OCI-M2 (cell line): ENCODE results near the gene ABCC4.

Experiments
- DNase-seq: peaks from one replicate; lab custom pipeline; 2025; ENCODE audit not compliant: unreplicated experiment; lab: John Stamatoyannopoulos, UW

The ABCC4 gene

DNA sequence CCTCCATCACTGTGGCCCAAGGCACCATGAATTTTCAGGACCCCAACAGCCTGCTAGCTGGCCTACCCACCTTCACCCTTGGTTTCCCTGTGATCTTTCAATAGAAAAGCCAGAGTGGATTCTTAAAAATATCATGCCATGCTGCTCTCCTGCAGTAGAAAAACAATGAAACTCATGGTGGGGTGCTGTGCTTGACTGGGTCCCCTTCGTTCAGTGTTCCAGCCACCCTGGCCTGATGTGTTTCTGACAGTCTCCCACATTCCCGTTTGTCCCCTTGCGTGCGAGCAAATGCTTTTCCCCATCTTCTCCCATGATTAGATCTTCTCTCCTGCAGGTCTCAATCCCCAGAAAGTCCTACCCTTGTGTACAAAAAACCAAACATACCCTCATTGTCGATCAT lies 43.2 kb downstream of the ABCC4 start:
- DNase-seq: no peak

DNA sequence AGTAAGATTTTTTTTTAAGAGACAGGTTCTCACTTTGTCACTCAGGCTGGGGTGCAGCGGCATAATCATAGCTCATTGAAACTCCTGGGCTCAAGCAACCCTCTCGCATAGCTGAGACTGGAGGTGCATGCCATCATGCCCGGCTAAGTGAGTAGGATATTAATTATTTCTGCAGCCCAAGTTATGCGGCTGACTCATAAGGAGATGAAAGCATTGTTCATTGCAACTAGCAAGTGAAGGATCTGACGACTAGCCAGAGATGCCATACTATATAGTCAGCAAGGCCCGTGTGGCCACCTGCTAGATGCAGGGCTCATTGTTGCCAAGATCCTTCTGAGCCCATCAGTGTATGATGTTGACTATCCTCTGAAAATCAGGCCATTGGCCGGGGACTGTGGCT lies 45.2 kb downstream of the ABCC4 start:
- DNase-seq: no peak

GRCh38 chr13:95255072-95255732 lies 46.0 kb downstream of the ABCC4 start:
- DNase-seq: no peak

DNA sequence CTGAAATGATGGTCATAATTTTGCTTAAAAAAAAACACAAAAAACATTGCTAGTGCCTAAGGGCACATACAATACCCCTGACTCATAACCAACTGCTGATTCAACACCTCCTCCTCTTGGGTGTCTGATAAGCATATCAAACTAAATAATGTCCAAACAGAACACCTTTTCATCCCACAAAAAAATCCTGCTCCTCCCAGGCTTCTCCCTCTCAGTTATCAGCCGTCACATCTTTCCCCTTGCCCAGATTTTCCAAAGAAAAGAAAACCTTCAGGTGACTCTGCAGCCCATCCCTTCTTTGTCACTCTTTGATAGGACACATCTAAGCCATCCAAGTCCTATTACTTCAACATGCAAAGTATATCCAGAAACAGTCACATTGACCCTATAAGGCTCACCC lies 46.9 kb downstream of the ABCC4 start:
- no peak for DNase-seq

DNA sequence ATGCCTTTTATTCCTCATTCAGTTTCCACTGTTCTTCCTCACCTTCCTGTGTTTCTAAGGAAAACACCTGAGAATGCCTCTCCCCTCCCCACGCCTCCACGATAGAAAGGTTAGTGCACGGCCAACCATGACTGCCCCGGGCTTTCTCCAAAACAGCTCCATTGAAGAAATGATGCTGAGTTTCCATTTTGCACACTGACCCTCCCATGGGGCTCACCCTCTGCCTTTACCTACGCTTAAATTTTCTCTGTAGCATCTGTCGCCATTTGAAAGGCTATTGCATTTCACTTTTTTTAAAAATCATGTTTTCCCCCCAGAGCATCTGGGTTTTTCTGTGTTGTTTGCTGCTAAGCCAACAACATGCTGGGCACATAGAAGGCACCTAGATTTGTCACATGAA lies 48.2 kb downstream of the ABCC4 start:
- DNase-seq: no peak

GRCh38 chr13:95251641-95252040 lies 49.6 kb downstream of the ABCC4 start:
- DNase-seq: no peak

GRCh38 chr13:95250961-95251360 lies 50.3 kb downstream of the ABCC4 start:
- no peak for DNase-seq

GRCh38 chr13:95248953-95249352 lies 52.3 kb downstream of the ABCC4 start:
- no peak for DNase-seq

- DNase-seq: peak; percentile 39
Measured at GRCh38 chr13:95247852-95248251, 53.4 kb downstream of the ABCC4 start.

GRCh38 chr13:95247171-95247570 lies 54.1 kb downstream of the ABCC4 start:
- DNase-seq: no peak

- no peak for DNase-seq
Measured at GRCh38 chr13:95246292-95247082, 54.8 kb downstream of the ABCC4 start.

GRCh38 chr13:95245071-95245470 lies 56.2 kb downstream of the ABCC4 start:
- DNase-seq: no peak

- peak; percentile 63 for DNase-seq
Measured at GRCh38 chr13:95243207-95243606, 58.0 kb downstream of the ABCC4 start.

DNA sequence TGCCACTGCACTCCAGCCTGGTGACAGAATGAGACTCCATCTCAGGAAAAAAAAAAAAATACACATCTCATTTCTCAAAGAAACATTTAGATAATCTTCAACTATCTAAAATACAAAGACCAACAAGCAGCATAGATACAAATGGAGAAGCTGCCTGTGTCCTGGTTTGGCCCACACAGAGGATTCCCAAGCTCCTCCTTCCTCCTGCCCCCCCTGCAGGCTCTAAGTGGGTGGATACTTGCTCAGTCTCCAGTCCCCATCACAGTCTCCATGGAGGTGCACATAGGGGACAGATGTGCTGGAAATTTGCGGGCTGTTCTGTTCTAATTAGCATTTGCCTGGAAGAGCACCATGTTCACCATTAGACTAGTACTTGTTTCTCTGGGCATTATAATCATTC lies 59.9 kb downstream of the ABCC4 start:
- no peak for DNase-seq

- DNase-seq: no peak
Measured at GRCh38 chr13:95239283-95239682, 62.0 kb downstream of the ABCC4 start.

GRCh38 chr13:95237310-95237870 lies 63.9 kb downstream of the ABCC4 start:
- DNase-seq: no peak

GRCh38 chr13:95236774-95237173 lies 64.5 kb downstream of the ABCC4 start:
- DNase-seq: no peak

- no peak for DNase-seq
Measured at GRCh38 chr13:95235974-95236373, 65.3 kb downstream of the ABCC4 start.

DNA sequence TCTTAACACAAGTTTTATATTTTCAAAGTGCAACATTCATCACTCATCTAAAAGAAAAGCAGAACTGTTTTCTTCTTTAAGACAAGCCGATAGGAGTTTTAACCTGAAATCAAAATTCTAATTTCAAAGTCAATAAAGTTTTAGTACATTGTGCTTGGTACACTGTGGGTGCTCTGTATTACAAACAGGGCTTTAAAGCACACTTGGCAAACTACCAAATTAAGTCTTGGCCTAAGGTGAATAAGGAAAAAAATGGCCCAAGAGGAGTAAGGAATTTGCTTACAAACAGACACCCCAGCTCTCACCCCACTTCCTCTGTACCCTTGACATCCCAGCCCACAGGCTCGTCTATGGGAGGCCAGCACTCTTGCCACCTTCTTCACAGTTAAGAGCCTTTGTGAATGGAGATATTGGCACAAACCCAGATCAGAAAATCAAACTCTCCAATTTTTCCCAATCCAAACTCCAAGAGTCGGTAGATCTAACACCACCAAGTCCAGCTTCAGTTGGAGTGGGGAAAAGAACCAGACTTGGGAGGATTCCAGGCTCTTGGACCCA lies 66.0 kb downstream of the ABCC4 start:
- DNase-seq: no peak

DNA sequence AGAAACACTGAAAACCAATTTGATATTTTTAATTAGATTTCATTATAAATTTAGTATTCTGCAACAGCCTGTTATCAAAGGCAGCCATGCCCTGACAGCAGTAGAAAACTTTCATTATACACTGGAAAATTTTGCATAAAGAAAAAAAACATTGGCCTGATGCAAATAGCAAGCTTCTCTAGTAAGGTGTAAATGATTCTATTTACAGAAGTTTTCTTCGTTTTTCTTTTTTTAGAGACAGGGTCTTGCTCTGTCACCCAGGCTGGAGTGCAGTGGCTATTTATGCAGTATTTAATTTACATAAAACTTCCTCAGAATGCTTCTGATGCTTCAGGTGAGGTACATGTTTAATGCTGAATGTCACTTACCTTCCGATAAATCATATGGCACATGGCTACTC lies 67.0 kb downstream of the ABCC4 start:
- no peak for DNase-seq

DNA sequence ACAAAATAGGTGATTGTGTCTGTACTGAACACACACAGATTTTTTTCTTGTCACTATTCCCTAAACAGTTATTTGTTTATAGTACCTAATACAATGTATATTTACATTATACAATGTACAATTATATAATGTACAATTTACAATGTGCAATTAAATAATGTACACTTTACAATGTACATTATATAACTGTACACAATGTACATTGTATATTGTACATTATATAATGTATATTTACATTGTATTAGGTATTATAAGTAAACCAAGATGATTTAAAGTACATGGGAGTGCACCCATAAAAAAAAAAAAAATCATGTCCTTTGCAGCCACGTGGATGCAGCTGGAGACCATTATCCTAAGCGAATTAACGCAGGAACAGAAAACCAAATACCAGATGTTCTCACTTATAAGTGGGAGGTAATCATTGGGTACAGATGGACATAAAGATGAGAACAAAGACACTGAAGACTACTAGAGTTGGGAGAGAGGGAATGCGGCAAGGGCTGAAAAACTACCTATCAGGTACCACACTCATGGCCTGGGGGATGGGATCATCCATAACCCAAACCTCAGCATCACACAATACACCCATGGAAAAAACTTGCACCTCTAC lies 68.1 kb downstream of the ABCC4 start:
- no peak for DNase-seq

- no peak for DNase-seq
Measured at GRCh38 chr13:95231393-95231792, 69.9 kb downstream of the ABCC4 start.
